ENCODE measurements around the gene CELF2.

- TF ChIP-seq GLIS3 (CRISPR knock-in tag; IDR thresholded peaks at IDR 0.05) (no peak), SNAI2 (CRISPR knock-in tag; IDR thresholded peaks at IDR 0.05) (no peak), ISL1 (CRISPR knock-in tag; IDR thresholded peaks at IDR 0.05) (no peak), CSDC2 (CRISPR knock-in tag; IDR thresholded peaks at IDR 0.05) (no peak), ZFP3 (CRISPR knock-in tag; IDR thresholded peaks at IDR 0.05) (no peak), ZFP30 (CRISPR knock-in tag; IDR thresholded peaks at IDR 0.05) (no peak), PATZ1 (CRISPR knock-in tag; IDR thresholded peaks at IDR 0.05; ENCODE audit: borderline replicate concordance) (no peak), CREB5 (CRISPR knock-in tag; IDR thresholded peaks at IDR 0.05; ENCODE audit: low read depth) (no peak), TCF4 (CRISPR knock-in tag; IDR thresholded peaks at IDR 0.05; ENCODE audit: borderline replicate concordance) (no peak), ARNTL (CRISPR knock-in tag; IDR thresholded peaks at IDR 0.05; ENCODE audit: borderline replicate concordance, low read depth) (no peak), BACH2 (CRISPR knock-in tag; IDR thresholded peaks at IDR 0.05; ENCODE audit: borderline replicate concordance) (no peak)
These were observed 150.9 kb downstream of the CELF2 start for GRCh38 chr10:11168423-11169090.

All from SK-N-SH treated with all-trans-retinoic acid at 6 μM for 48 hours (cell line).